HG03108 (cell line): Measurements from ENCODE around the gene SKP1.

Experiments
- ATAC-seq: cut with Tn5 transposase; IDR thresholded peaks from one replicate; pipeline ENCODE4 v1.9.1; 2021; ENCODE audit warnings: moderate library complexity; ENCODE audit not compliant: unreplicated experiment

The SKP1 gene

DNA sequence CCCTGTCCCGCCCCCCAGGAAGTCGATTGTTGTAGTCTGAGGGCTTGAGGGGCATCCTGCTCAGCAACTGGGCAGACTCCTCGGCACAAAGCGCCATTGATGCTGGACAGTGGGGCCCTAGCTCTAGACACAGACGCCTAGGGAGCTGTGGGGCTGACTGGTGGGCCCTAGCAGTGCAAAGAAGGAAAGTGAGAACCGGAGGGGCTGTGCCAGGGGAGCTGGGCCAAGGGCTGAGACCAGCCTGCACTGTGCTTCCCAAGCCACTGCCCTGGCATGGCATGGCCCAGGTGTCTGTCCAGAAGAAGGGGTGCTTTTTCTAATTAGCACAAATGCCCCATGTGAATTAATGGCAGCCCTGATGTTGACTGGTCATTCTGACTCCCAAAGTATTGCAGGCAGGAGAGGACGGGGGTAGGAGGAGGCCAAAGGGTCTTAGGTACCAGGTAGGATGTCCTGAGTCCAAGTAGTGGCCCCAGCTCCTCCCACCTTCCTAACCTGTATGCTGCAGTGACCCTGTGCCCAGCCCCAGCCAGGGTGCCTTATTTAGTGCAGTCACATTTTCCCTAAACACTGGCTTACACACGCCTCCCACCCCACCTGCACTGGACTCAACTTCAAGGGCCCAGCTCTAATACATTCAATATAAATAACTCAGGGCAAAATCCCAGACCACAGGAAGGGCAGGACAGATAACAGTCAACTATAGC, 46.4 kb downstream of the SKP1 start:
- no peak for ATAC-seq

DNA sequence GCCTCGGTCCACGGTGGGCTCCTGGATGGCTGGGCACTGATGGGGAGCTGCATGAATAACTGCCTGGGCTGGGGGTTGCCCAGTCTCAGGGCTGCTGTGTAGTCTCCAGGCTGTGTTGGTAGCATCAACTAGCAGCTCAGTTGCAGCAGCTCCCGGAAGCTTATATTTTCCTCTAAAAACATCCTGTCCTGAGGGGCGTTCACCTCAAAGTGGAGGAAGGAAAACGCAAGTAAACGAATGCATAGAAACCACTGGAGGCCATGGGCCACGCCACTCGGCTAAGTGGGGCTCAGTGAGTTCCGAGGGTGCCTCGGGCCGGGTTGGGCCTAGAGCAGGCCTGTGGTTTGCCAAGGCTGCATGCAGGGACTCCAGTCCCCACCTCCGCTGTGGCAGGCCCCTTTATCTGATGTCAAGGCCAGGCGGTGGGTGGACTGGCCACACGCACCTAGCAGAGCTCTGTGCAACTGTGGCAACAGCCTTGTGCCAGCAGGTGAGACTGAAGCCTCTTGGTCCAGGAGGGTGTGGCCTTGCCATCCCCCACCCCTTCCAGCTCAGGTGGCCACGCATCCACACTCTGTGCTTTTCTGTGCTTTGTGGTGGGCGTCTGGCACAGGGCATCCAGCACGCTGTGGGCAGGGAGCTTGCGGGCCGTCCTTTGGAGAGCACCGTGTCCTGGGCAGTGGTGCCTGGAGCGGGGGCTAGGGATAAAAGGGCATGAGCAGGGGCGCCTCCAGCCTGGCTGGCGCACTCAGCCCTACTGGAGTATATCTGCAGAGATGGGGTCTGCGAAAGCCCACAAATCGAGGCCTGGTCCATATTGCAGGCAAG, 47.1 kb downstream of the SKP1 start:
- no peak for ATAC-seq

DNA sequence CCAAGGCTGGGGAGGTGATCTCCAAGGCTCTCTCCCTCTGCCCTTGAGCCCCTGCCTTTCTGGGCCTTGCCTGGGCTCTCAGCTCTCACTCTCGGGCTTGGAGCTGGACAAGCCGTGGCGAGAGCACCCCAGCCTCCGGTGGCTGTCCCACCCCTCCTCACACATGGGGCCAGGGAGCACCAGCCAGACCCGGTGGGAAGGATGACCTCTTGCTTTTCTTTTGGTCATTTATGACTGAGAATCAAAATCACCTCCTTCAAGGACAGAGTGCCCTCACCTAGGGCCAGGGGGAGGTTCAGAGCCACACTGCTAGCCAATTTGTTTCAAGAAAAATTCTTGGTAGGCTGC, 48.1 kb downstream of the SKP1 start:
- no peak for ATAC-seq

DNA sequence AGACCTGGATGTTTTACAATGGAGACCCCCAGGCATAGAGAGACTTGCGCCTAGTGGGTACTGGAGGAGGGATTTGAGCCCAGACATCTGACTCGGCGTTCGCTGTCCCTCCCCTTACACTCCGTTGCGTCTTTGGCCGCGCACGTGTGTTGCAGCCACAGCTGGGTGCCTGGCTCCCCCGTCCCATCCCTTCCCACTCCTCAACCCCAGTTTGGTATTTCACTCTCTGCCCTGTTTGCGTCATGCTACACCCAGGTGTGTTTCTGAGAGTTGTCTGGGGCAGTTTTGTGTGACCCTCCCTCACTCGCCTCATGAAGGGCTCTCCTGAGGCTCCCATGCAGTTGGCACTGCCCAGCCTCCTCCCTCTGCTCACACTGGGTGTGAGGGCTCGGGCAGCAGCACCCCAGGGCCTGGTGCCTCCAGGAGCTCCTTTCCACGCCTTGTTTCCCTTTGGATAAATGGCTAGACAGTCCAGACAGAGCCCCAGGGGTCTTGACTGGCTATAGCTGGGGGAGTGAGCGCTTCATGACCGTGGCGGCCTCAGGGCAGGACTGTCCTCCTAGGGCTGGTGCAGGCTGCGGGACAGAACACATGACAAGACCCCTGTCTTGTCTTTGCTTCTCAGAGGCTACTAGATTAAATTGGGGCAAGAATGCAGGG, 48.6 kb downstream of the SKP1 start:
- no peak for ATAC-seq

- peak; percentile 37 for ATAC-seq
These were observed 49.3 kb downstream of the SKP1 start for GRCh38 chr5:134127376-134127861.

DNA sequence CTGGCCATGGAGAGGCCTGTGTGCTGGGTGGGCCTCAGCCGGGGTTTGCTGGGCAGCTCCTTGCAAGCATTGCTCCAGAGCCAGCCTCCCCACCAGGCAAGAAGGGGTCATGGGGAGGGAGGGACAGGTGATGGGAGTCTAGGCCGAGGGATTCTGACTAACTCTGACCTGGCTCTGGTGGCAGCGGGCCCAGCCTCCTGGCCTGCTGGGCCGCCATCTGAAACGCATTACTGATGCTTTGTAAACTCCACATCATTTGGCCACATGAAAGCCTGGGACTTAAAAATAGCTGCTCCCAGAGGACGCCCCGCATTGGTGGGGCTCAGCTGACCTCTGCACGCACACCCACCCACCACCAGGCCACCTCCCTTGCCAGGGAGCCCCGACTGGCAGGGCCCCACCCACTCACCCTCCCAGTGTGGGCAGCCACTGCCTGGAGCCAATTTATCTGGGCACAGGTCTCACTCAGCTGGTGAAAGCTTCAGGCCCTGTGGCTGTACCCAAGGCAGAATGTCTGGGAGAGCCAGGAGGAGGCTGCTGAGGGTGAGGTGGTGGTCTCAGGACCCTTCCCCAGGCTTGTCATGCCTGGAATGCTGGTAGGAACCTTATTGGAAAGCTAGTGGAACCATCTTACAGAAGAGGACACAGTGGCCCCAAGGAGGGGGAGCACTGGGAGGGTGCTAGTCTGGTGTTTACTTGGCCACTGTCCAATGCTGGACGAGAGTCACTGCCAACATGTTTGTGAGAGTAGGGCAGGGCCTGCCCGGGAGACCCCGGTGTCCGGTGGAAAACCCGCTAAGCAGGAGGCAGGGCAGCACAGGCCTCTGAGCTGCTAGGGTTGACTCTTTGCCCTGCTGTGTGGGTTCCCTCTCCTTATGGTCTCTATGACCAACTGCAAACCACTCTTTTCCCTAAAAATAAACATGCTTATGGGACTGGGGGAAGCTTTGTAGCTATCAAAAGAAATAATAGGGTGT, 51.4 kb downstream of the SKP1 start:
- ATAC-seq = no peak

- no peak for ATAC-seq
These were observed 52.3 kb downstream of the SKP1 start for GRCh38 chr5:134124289-134125038.

GRCh38 chr5:134123360-134123759, 53.4 kb downstream of the SKP1 start:
- ATAC-seq = no peak

- ATAC-seq = no peak
These were observed 54.2 kb downstream of the SKP1 start for GRCh38 chr5:134122530-134122929.

- ATAC-seq = no peak
These were observed 56.2 kb downstream of the SKP1 start for GRCh38 chr5:134120386-134121138.

GRCh38 chr5:134119720-134120119, 57.0 kb downstream of the SKP1 start:
- no peak for ATAC-seq

GRCh38 chr5:134118212-134118835, 58.4 kb downstream of the SKP1 start:
- no peak for ATAC-seq

DNA sequence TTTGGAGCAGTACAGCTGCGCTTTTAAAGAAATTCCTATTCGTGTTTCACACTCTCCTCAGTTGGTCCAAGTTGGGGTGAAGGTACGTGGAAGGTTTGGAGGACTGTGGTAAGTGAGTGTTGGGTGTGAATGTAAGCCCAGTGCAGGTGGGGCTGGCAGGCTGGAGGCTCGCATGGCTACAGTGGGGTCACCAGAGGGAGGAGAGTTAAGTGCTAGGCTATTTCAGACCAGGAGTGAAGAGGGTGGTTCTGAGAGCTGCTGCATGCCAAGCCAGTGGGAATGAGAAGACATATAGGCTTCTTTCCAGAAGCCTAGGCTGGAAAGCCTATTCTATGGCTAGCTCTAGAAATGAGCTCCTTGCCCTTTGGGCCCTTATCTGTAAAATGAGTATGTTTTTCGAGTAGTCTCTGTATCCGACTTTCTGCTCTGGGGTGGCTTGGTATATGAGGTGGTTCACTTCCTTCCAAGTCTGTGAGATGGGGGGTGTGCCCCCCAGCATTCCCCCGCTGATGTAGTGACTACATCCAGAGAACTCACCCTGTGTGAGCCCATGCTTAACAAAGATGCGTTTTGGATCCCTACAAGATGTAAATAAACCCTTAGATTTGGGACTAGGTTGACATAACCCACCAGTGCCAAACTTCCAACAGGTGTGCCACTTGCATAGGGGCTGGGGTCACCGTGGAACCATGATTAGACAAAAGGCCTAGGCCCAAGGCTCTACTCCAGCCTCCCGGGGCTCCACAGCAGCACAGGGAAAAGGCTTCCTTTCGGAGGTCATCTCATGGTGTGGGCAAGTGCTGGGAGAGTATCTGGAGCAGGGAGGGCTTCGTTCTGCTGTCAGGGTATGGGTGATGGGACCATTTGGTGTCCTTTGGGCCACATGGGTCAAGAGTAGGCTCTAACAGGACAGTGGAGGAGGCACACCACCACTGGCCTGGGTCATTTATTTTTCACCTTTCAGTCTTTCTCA, 59.7 kb downstream of the SKP1 start:
- ATAC-seq = no peak

DNA sequence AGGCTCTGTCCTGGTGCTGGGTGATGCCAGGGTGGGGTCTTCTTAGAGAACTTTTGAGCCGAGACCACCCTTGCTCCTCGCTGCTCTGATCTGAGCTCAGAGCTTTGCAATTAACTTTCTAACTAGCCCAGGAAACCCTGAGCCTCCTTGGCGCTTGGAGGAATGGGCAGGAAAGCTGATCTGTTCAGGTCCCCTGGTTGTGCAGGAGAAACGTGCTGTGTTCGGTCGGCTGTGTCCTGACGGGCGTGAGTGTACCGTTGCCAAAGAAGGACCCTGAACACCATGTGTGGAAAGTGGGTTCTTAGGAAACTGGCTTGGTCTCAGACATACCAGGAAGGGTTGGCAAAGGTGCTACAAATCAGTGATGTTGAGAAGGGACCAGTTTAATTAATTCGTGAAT, 60.5 kb downstream of the SKP1 start:
- no peak for ATAC-seq

GRCh38 chr5:134115806-134116175, 61.0 kb downstream of the SKP1 start:
- no peak for ATAC-seq

GRCh38 chr5:134114886-134115805, 61.6 kb downstream of the SKP1 start:
- peak; percentile 3 for ATAC-seq
